ENCODE data around the gene OSTF1. TPM values are rescaled to one million over a fixed set of nuclear protein-coding genes. Genes with fewer than 3 reads are reported as not detected.

The OSTF1 gene
- total and polyA plus RNA-seq, 2 donors (not counting 1 experiment from before 2014, with no cell fraction given), result 48.4 to 49.9 TPM

DNA sequence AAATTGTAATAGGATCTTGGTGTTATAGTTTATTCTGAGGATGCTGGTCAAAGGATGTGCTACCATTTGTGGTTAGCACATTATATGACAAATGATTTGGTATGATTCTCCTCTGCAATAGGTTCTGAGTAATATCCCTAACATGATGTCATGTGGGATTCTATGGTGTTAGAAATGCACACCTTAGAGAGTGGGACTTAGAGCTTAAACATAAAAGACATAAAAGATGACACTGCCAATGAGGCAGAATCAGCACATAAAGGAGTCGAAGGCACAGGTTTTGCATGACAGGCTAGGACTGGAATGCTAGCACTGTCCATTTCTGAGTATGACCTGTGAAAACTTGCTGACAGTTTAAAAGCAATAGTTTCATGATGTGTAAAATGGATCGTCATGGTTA is 100.4 kb downstream of the OSTF1 start:
- DNase-seq (ENCODE audit: low read depth in 2 of 2), result no peak
- no peaks in the 10 kb centered on the region for H3K79me2 ChIP-seq (ENCODE audit: control insufficient read depth, insufficient read depth, low read length)
- H3K27me3 ChIP-seq (ENCODE audit: control insufficient read depth, insufficient read depth, low read length), result no peaks in the 10 kb centered on the region
- no peak overlapping the region for H3K4me2 ChIP-seq (ENCODE audit: extremely low read depth, insufficient read depth, low read length)
- TF ChIP-seq EZH2 (IDR thresholded peaks at IDR 0.05; ENCODE audit: low read length, missing control alignments), result no peak
- TF ChIP-seq, protein P1, sequence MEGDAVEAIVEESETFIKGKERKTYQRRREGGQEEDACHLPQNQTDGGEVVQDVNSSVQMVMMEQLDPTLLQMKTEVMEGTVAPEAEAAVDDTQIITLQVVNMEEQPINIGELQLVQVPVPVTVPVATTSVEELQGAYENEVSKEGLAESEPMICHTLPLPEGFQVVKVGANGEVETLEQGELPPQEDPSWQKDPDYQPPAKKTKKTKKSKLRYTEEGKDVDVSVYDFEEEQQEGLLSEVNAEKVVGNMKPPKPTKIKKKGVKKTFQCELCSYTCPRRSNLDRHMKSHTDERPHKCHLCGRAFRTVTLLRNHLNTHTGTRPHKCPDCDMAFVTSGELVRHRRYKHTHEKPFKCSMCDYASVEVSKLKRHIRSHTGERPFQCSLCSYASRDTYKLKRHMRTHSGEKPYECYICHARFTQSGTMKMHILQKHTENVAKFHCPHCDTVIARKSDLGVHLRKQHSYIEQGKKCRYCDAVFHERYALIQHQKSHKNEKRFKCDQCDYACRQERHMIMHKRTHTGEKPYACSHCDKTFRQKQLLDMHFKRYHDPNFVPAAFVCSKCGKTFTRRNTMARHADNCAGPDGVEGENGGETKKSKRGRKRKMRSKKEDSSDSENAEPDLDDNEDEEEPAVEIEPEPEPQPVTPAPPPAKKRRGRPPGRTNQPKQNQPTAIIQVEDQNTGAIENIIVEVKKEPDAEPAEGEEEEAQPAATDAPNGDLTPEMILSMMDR (conservative IDR thresholded peaks at IDR 0.05 in 1 of 2, IDR thresholded peaks at IDR 0.05 in 1 of 2; ENCODE audit: low read depth in 1 of 2, low read length in 2 of 2), result no peak
- H3K27ac ChIP-seq (ENCODE audit: insufficient read depth, low read length), result no peak overlapping the region
- no peak overlapping the region for H3K4me3 ChIP-seq (replicated peaks in 1 of 4; ENCODE audit: control extremely low read depth in 1 of 4, insufficient read depth in 1 of 4, low read depth in 3 of 4, low read length in 4 of 4)
- H2AFZ ChIP-seq (ENCODE audit: low read length), result no peak overlapping the region
- H3K9ac ChIP-seq (ENCODE audit: insufficient read depth, low read length), result no peak overlapping the region
- H3K9me3 ChIP-seq (ENCODE audit: control insufficient read depth, insufficient read depth, low read depth, low read length), result no peaks in the 10 kb centered on the region
- H3K36me3 ChIP-seq (ENCODE audit: control insufficient read depth, insufficient read depth, low read length), result no peaks in the 10 kb centered on the region
- no peaks in the 10 kb centered on the region for H4K20me1 ChIP-seq (ENCODE audit: control insufficient read depth, extremely low read depth, insufficient read depth, low read length)
- H3K4me1 ChIP-seq (ENCODE audit: control insufficient read depth, extremely low read depth, insufficient read depth, low read length), result no peaks in the 10 kb centered on the region

- Histone ChIP-seq H3K4me2 (ENCODE audit: extremely low read depth, insufficient read depth, low read length) (no peak overlapping the region), H3K79me2 (ENCODE audit: control insufficient read depth, insufficient read depth, low read length) (no peaks in the 10 kb centered on the region), H3K4me3 (replicated peaks in 1 of 4; ENCODE audit: control extremely low read depth in 1 of 4, insufficient read depth in 1 of 4, low read depth in 3 of 4, low read length in 4 of 4) (no peak overlapping the region), H3K4me1 (ENCODE audit: control insufficient read depth, extremely low read depth, insufficient read depth, low read length) (no peaks in the 10 kb centered on the region), H3K9ac (ENCODE audit: insufficient read depth, low read length) (no peak overlapping the region), H3K9me3 (ENCODE audit: control insufficient read depth, insufficient read depth, low read depth, low read length) (no peaks in the 10 kb centered on the region), H2AFZ (ENCODE audit: low read length) (no peak overlapping the region), H3K27ac (ENCODE audit: insufficient read depth, low read length) (no peak overlapping the region), H3K27me3 (ENCODE audit: control insufficient read depth, insufficient read depth, low read length) (no peaks in the 10 kb centered on the region), H4K20me1 (ENCODE audit: control insufficient read depth, extremely low read depth, insufficient read depth, low read length) (no peaks in the 10 kb centered on the region), H3K36me3 (ENCODE audit: control insufficient read depth, insufficient read depth, low read length) (no peaks in the 10 kb centered on the region)
- DNase-seq (ENCODE audit: low read depth in 2 of 2), result no peak
- TF ChIP-seq EZH2 (IDR thresholded peaks at IDR 0.05; ENCODE audit: low read length, missing control alignments), result no peak
- TF ChIP-seq, protein P1 (conservative IDR thresholded peaks at IDR 0.05 in 1 of 2, IDR thresholded peaks at IDR 0.05 in 1 of 2; ENCODE audit: low read depth in 1 of 2, low read length in 2 of 2), result no peak
Measured at GRCh38 chr9:75190762-75191161, 102.4 kb downstream of the OSTF1 start.

Other genes with a start within 250 kb of the OSTF1 start
- gene TRPM6, start 200.6 kb upstream of the OSTF1 start, total RNA-seq, result under 0.01 TPM in 2 replicates
- 0.01 and 0.02 TPM in 2 replicates for gene TRPM6, start 200.6 kb upstream of the OSTF1 start, polyA plus RNA-seq
- gene C9orf40, start 135.6 kb upstream of the OSTF1 start, total RNA-seq, result 3.3 and 4.5 TPM in 2 replicates
- gene C9orf40, start 135.6 kb upstream of the OSTF1 start, polyA plus RNA-seq, result 3.0 and 4.4 TPM in 2 replicates
- gene CARNMT1, start 60.2 kb upstream of the OSTF1 start, total RNA-seq, result 21.3 and 23.0 TPM in 2 replicates
- gene CARNMT1, start 60.2 kb upstream of the OSTF1 start, polyA plus RNA-seq, result 13.5 and 23.2 TPM in 2 replicates
- gene NMRK1, start 359 bp upstream of the OSTF1 start, total RNA-seq, result 21.1 and 33.9 TPM in 2 replicates
- 16.0 and 19.4 TPM in 2 replicates for gene NMRK1, start 359 bp upstream of the OSTF1 start, polyA plus RNA-seq